IPS-NIHi11 (cell line): Measurements from ENCODE around the gene ZDHHC11B.

Source experiments
- DNase-seq: peaks from one replicate; pipeline ENCODE4 v3.0.0; 2012; ENCODE audit warnings: mixed read lengths, low spot score

The ZDHHC11B gene

GRCh38 chr5:660491-661030 is 124.0 kb downstream of the ZDHHC11B start:
- DNase-seq = no peak
